Upper lobe of right lung (tissue), 1 donor: Measurements from ENCODE around the gene EMC1. TPM values are rescaled to one million over a fixed set of nuclear protein-coding genes. Genes with fewer than 3 reads are reported as not detected.

Experiments used
- ATAC-seq: fragments of 200-7000 bp; cut with Tn5 transposase; one replicate; pipeline ENCODE4 v1.9.1; 2020; ENCODE audit warnings: mild to moderate bottlenecking, moderate library complexity
- DNase-seq: peaks from one replicate; pipeline ENCODE4 v3.0.0-alpha.2; 2020
- H3K27ac ChIP-seq: fragments of 200-600 bp; one replicate; pipeline ENCODE4 v1.8.0; 2022
- H3K27me3 ChIP-seq: fragments of 200-600 bp; one replicate; pipeline ENCODE4 v1.8.0; 2022; ENCODE audit warnings: mild to moderate bottlenecking
- H3K36me3 ChIP-seq: fragments of 200-600 bp; one replicate; pipeline ENCODE4 v1.8.0; 2022
- H3K4me1 ChIP-seq: fragments of 200-600 bp; one replicate; pipeline ENCODE4 v1.8.0; 2022
- H3K4me3 ChIP-seq: fragments of 200-600 bp; one replicate; pipeline ENCODE4 v1.8.0; 2022; ENCODE audit warnings: mild to moderate bottlenecking
- H3K9me3 ChIP-seq: fragments of 200-600 bp; one replicate; pipeline ENCODE4 v1.8.0; 2022
- CTCF ChIP-seq: fragments of 200-600 bp; IDR thresholded peaks from one replicate; pipeline ENCODE4 v1.8.0; 2022; ENCODE audit warnings: antibody characterized with exemption
- intact Hi-C: fragments of 100-400 bp; cut with DNase I; formaldehyde crosslinking; loops from one replicate; pipeline ENCODE4 v1.11.0; 2022
- total RNA-seq: library from RNA; stranded (reverse); fragmentation: NEBNext Ultra II Directional; extraction: Animal tissue kit (Norgen Biotek cat#: 25700); gene quantifications from one replicate; pipeline ENCODE4 v1.2.1, GENCODE V29; 2021
- donor health status: DM: no; HTN: yes; CAD: no; lungs with severe emphysema.

Gene EMC1
- total RNA-seq, 1 donor from 2014 or later: 38.7 TPM

- ATAC-seq (no peak), DNase-seq (no peak)
- no peaks in the 10 kb centered on the region for H3K27me3 ChIP-seq
- H3K9me3 ChIP-seq: no peaks in the 10 kb centered on the region
- intact Hi-C loops: no loop called here
- no peak for TF ChIP-seq CTCF
- H3K4me1 ChIP-seq: peaks cover 38% of the 10 kb centered on the region
- H3K36me3 ChIP-seq: peaks cover 20% of the 10 kb centered on the region
- H3K27ac ChIP-seq: peak overlapping the region; percentile 93
- H3K4me3 ChIP-seq: peak overlapping the region; percentile 90
Measured at GRCh38 chr1:19210772-19211549, 40.4 kb downstream of the EMC1 start.

- peak; percentile 98 for DNase-seq
- peaks cover 39% of the 10 kb centered on the region for H3K4me1 ChIP-seq
Measured at GRCh38 chr1:19209990-19210771, 41.1 kb downstream of the EMC1 start, which contains the start of gene UBR4. Gene UBR4, minus strand, starts transcription at chr1:19210266. Its CDS starts 18 bp downstream, at chr1:19210248.

GRCh38 chr1:19209439-19209989, 41.8 kb downstream of the EMC1 start:
- Histone ChIP-seq H3K4me3 (peak overlapping the region; percentile 90), H3K4me1 (peaks cover 45% of the 10 kb centered on the region), H3K36me3 (peaks cover 17% of the 10 kb centered on the region), H3K27me3 (no peaks in the 10 kb centered on the region), H3K9me3 (no peaks in the 10 kb centered on the region), H3K27ac (peak overlapping the region; percentile 93)
- ATAC-seq (peak; percentile 48), DNase-seq (no peak)
- intact Hi-C loops: no loop called here
- no peak for TF ChIP-seq CTCF

More at GRCh38 chr1:19209990-19210771, 41.1 kb downstream of the EMC1 start, which contains the start of gene UBR4:
- intact Hi-C loops: no loop called here
- Histone ChIP-seq H3K9me3 (no peaks in the 10 kb centered on the region), H3K36me3 (peaks cover 17% of the 10 kb centered on the region), H3K27ac (peak within 1 kb of the TSS; percentile 93), H3K27me3 (no peaks in the 10 kb centered on the region), H3K4me3 (peak within 1 kb of the TSS; percentile 90)
- no peak for TF ChIP-seq CTCF
- ATAC-seq: peak; percentile 98

GRCh38 chr1:19208710-19209438, 42.5 kb downstream of the EMC1 start:
- Histone ChIP-seq H3K27me3 (no peaks in the 10 kb centered on the region), H3K4me3 (peak overlapping the region; percentile 90), H3K4me1 (peaks cover 49% of the 10 kb centered on the region), H3K9me3 (no peaks in the 10 kb centered on the region), H3K36me3 (peaks cover 14% of the 10 kb centered on the region), H3K27ac (peak overlapping the region; percentile 93)
- DNase-seq: no peak
- no peak for ATAC-seq
- no peak for TF ChIP-seq CTCF
- intact Hi-C loops: no loop called here

DNA sequence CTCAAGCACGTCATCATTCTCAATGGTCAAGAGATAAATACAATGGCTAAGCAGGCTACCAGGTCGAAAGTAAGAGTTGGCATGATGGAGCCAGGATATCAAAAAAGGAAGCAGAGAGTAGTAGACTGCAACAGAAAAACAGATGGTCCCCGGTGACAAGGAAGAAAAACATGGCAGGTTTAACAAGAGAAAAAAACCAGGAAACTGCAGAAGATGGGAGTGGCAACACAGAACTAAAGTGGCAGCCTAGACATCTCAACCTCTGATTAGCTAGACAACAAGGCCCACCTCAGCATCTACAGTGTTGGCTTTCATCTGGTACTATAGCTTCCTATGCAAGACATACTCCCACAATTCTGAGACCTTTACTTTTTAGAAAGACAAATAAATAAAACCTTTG, 44.4 kb downstream of the EMC1 start:
- H3K4me1 ChIP-seq: peaks cover 66% of the 10 kb centered on the region
- ATAC-seq (no peak), DNase-seq (no peak)
- H3K4me3 ChIP-seq: no peak overlapping the region
- no peak for TF ChIP-seq CTCF
- no peak overlapping the region for H3K27ac ChIP-seq
- H3K9me3 ChIP-seq: no peaks in the 10 kb centered on the region
- no peaks in the 10 kb centered on the region for H3K27me3 ChIP-seq
- intact Hi-C loops: no loop called here
- H3K36me3 ChIP-seq: no peaks in the 10 kb centered on the region
